Posterior vena cava (tissue), 2 donors: ENCODE results near the gene DTX3L. TPM values are rescaled to one million over a fixed set of nuclear protein-coding genes. Genes with fewer than 3 reads are reported as not detected.

Source experiments
- DNase-seq: peaks from one replicate; pipeline ENCODE4 v3.0.0-alpha.2; 2020; ENCODE audit warnings: low spot score
- intact Hi-C, 2 donors: fragments of 100-400 bp; cut with DNase I; formaldehyde crosslinking; loops; one replicate each; pipeline versions ENCODE4 v1.14.1 to v1.14.2; 2022 to 2023
- long read RNA-seq, 2 donors: library from polyadenylated mRNA; unstranded; transcript quantifications; one replicate each; pipeline ENCODE4 v2.0.0, GENCODE V29; 2020 to 2021
- total RNA-seq, 2 donors: library from RNA; stranded (reverse); fragmentation: NEBNext Ultra II Directional; extraction: Animal tissue kit (Norgen Biotek cat#: 25700); gene quantifications; one replicate each; pipeline ENCODE4 v1.2.1, GENCODE V29; 2021
- donor health status: DM: yes; HTN: yes; CAD: no.
- donor health status: DM: yes; HTN: yes; CAD: no.

The DTX3L gene
- total RNA-seq: 10 to 100 TPM; 22.8 to 32.0 TPM
- long read RNA-seq, donor 1, partial matches to known transcripts: 1 of 5 reads
- long read RNA-seq, donor 1, other reads (novel, unspliced or antisense): 4 of 5 reads
- long read RNA-seq, donor 2, full-length matches to known transcripts: 1 of 12 reads
- long read RNA-seq, donor 2, partial matches to known transcripts: 3 of 12 reads
- long read RNA-seq, donor 2, other reads (novel, unspliced or antisense): 8 of 12 reads

GRCh38 chr3:122564155-122564912 is at the start of gene DTX3L, which contains the start of gene PARP9:
DTX3L (plus strand) TSS chr3:122564338; CDS start chr3:122564427, 89 bp downstream.
PARP9 (minus strand) TSS chr3:122564300; CDS start chr3:122559620, 4,680 bp downstream.
- intact Hi-C loops: loop anchor here (5.0 kb wide), 2 partner anchors 113 to 118 kb away; partner anchors contain the start of gene PARP14 (in 1 of the 2)
- DNase-seq: peak; percentile 95

GRCh38 chr3:122515020-122515468 is 49.1 kb upstream of the DTX3L start:
- no peak for DNase-seq
- intact Hi-C loops: no loop called here

- DNase-seq: no peak
- intact Hi-C loops: no loop called here
These were observed 48.3 kb upstream of the DTX3L start for GRCh38 chr3:122515870-122516269.

- DNase-seq: no peak
- intact Hi-C loops: no loop called here
These were observed 47.2 kb upstream of the DTX3L start for GRCh38 chr3:122516846-122517360.

- DNase-seq: no peak
- intact Hi-C loops: no loop called here
These were observed 44.4 kb upstream of the DTX3L start for GRCh38 chr3:122519693-122520092.

GRCh38 chr3:122520861-122521260 is 43.3 kb upstream of the DTX3L start:
- intact Hi-C loops: loop anchor here in 1 of 2 donors (1.0 kb wide), 1 partner anchor 16 kb away; no protein-coding TSS in a partner anchor
- no peak for DNase-seq

- DNase-seq: no peak
These were observed 40.8 kb upstream of the DTX3L start for GRCh38 chr3:122523317-122523716.

GRCh38 chr3:122530164-122530563 is 34.0 kb upstream of the DTX3L start:
- intact Hi-C loops: no loop called here
- DNase-seq: no peak

More at GRCh38 chr3:122523317-122523716, 40.8 kb upstream of the DTX3L start:
- intact Hi-C loops: no loop called here

- DNase-seq: no peak
- intact Hi-C loops: no loop called here
These were observed 30.7 kb upstream of the DTX3L start for GRCh38 chr3:122533480-122533879.

GRCh38 chr3:122533931-122534334 is 30.2 kb upstream of the DTX3L start:
- DNase-seq: no peak
- intact Hi-C loops: no loop called here

- intact Hi-C loops: no loop called here
- DNase-seq: no peak
These were observed 28.0 kb upstream of the DTX3L start for GRCh38 chr3:122535964-122536631.

GRCh38 chr3:122536632-122537001 is 27.5 kb upstream of the DTX3L start:
- intact Hi-C loops: no loop called here
- DNase-seq: no peak

- no peak for DNase-seq
- intact Hi-C loops: no loop called here
These were observed 25.1 kb upstream of the DTX3L start for GRCh38 chr3:122538956-122539490.

GRCh38 chr3:122546151-122546550 is 18.0 kb upstream of the DTX3L start:
- DNase-seq: no peak
- intact Hi-C loops: no loop called here

GRCh38 chr3:122548076-122548475 is 16.1 kb upstream of the DTX3L start:
- intact Hi-C loops: no loop called here
- DNase-seq: no peak

GRCh38 chr3:122548619-122549018 is 15.5 kb upstream of the DTX3L start:
- intact Hi-C loops: no loop called here
- DNase-seq: no peak

- no peak for DNase-seq
- intact Hi-C loops: no loop called here
These were observed 11.0 kb upstream of the DTX3L start for GRCh38 chr3:122553171-122553570.

- no peak for DNase-seq
- intact Hi-C loops: no loop called here
These were observed 8.7 kb upstream of the DTX3L start for GRCh38 chr3:122555275-122556071.

- intact Hi-C loops: no loop called here
These were observed 6.8 kb upstream of the DTX3L start for GRCh38 chr3:122557356-122557755.

More at GRCh38 chr3:122557356-122557755, 6.8 kb upstream of the DTX3L start:
- DNase-seq: no peak
